Activated T-cell treated with anti-CD3 and anti-CD28 coated beads for 24 hours (primary cell): Measurements from ENCODE around the gene TSPAN18.

Experiments used
- DNase-seq: peaks from one replicate; pipeline ENCODE4 v3.0.0-alpha.2; 2020; ENCODE audit warnings: low read depth

TSPAN18 gene

GRCh38 chr11:44979543-44980399 lies 253.0 kb downstream of the TSPAN18 start:
- DNase-seq: no peak

DNA sequence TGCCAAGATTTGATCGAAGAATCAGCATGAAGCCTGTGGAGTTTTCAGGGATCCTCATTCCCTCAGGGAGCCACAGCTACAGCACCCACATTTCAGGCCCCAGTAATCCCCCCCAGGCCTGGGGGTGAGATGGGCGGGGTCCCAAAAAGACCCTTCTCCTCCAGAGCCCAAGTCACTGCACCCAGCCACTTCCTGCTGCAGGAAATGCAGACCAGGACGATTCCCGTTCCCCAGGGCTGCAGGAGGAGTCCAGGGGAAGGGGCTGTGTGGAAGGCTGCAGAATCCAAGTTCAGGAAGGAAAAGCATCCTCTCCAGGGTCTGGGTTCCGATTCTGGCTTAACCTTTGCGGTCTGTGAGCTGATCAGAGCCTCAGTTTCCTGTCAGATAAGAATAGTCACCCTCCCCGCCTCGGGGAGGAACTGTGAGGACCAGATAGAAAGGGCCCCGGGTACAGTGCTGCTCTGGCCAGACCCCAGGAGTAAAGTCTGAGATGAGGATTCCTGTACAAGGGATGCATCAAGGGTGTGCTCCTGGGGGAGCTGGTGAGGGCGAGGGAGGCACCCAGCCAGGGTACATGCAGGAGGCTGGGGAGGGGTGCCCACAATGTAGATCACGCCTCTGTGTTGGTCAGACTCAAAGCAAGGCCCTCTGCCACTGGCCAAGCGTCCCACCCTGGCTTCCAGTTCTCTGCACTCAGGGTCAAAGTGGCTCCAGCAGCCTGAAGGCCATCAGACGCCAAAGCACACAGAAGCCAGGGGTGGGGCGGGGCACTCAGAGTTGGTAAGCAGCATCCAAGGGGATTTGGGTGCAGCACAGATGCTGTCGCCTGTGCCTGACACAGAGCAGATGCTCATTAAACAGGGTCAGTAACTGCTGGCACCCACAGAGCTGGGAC lies 254.0 kb downstream of the TSPAN18 start:
- DNase-seq: no peak
